ENCODE data around the gene STK32B. TPM values are rescaled to one million over a fixed set of nuclear protein-coding genes. Genes with fewer than 3 reads are reported as not detected.

Gene STK32B
- total RNA-seq, 1 experiment from 2014 or later = 1.1 TPM

GRCh38 chr4:5114950-5115349 is 63.7 kb downstream of the STK32B start:
- Histone ChIP-seq H3K36me3 (ENCODE audit: low read depth, low read length) (no peaks in the 10 kb centered on the region), H3K27me3 (ENCODE audit: low read length) (no peaks in the 10 kb centered on the region), H3K9me3 (ENCODE audit: low read length) (no peaks in the 10 kb centered on the region), H3K9me2 (replicated peaks; ENCODE audit: low read length) (no peaks in the 10 kb centered on the region), H3K4me2 (ENCODE audit: low read length) (no peak overlapping the region), H4K20me1 (ENCODE audit: low read length) (no peaks in the 10 kb centered on the region), H3K79me2 (ENCODE audit: low read length) (no peaks in the 10 kb centered on the region), H3F3A (ENCODE audit: low read length, unreplicated experiment) (no peaks in the 10 kb centered on the region), H2AFZ (ENCODE audit: low read length) (no peak overlapping the region), H3K4me1 (ENCODE audit: insufficient read depth, low read length) (peaks cover 6% of the 10 kb centered on the region; the same call in 1 of the 2 replicates), H3K27ac (ENCODE audit: low read length) (no peak overlapping the region), H3K4me3 (ENCODE audit: low read length) (no peak overlapping the region), H3K9ac (ENCODE audit: low read length) (no peak overlapping the region)
- POLR2A ChIA-PET (ENCODE audit: unreplicated experiment) = no interaction called here
- TF ChIP-seq CTCF (conservative IDR thresholded peaks at IDR 0.05; ENCODE audit: low read depth, low read length) (no peak), EZH2phosphoT487 (IDR thresholded peaks at IDR 0.05; ENCODE audit: borderline replicate concordance, low read length) (no peak), EZH2 (IDR thresholded peaks at IDR 0.05; ENCODE audit: low read length, unreplicated experiment) (no peak)
- CTCF ChIA-PET = no interaction called here
- DNase-seq (no peak), ATAC-seq (no peak)
- intact Hi-C loops (cut with micrococcal nuclease) = no loop called here
- BruUV-seq (replicated peaks) = no TSS peak

- H3K9me2 ChIP-seq (replicated peaks; ENCODE audit: low read length) = no peaks in the 10 kb centered on the region
- no peaks in the 10 kb centered on the region for H3F3A ChIP-seq (ENCODE audit: low read length, unreplicated experiment)
- H3K9ac ChIP-seq (ENCODE audit: low read length) = no peak overlapping the region
- H3K4me2 ChIP-seq (ENCODE audit: low read length) = no peak overlapping the region
- intact Hi-C loops (cut with micrococcal nuclease) = no loop called here
- H3K27ac ChIP-seq (ENCODE audit: low read length) = no peak overlapping the region
- H3K36me3 ChIP-seq (ENCODE audit: low read depth, low read length) = no peaks in the 10 kb centered on the region
- H3K9me3 ChIP-seq (ENCODE audit: low read length) = no peaks in the 10 kb centered on the region
- no peaks in the 10 kb centered on the region for H3K79me2 ChIP-seq (ENCODE audit: low read length)
- BruUV-seq (replicated peaks) = no TSS peak
- no peak for TF ChIP-seq CTCF (conservative IDR thresholded peaks at IDR 0.05; ENCODE audit: low read depth, low read length)
- TF ChIP-seq EZH2 (IDR thresholded peaks at IDR 0.05; ENCODE audit: low read length, unreplicated experiment) = no peak
- TF ChIP-seq EZH2phosphoT487 (IDR thresholded peaks at IDR 0.05; ENCODE audit: borderline replicate concordance, low read length) = no peak
- DNase-seq (peak; percentile 14), ATAC-seq (no peak)
- H3K27me3 ChIP-seq (ENCODE audit: low read length) = no peaks in the 10 kb centered on the region
- H4K20me1 ChIP-seq (ENCODE audit: low read length) = no peaks in the 10 kb centered on the region
- POLR2A ChIA-PET (ENCODE audit: unreplicated experiment) = no interaction called here
- no peak overlapping the region for H2AFZ ChIP-seq (ENCODE audit: low read length)
- H3K4me1 ChIP-seq (ENCODE audit: insufficient read depth, low read length) = peaks cover 6% of the 10 kb centered on the region; the same call in 1 of the 2 replicates
- CTCF ChIA-PET = no interaction called here
- no peak overlapping the region for H3K4me3 ChIP-seq (ENCODE audit: low read length)
Measured at GRCh38 chr4:5118091-5118786, 67.0 kb downstream of the STK32B start.

- H3F3A ChIP-seq (ENCODE audit: low read length, unreplicated experiment) = no peaks in the 10 kb centered on the region
- intact Hi-C loops (cut with micrococcal nuclease) = no loop called here
- ATAC-seq = no peak
- H3K79me2 ChIP-seq (ENCODE audit: low read length) = no peaks in the 10 kb centered on the region
- no peak for DNase-seq
- ChIA-PET POLR2A (ENCODE audit: unreplicated experiment) (no interaction called here), CTCF (no interaction called here)
- H3K36me3 ChIP-seq (ENCODE audit: low read depth, low read length) = no peaks in the 10 kb centered on the region
- H3K9me3 ChIP-seq (ENCODE audit: low read length) = no peaks in the 10 kb centered on the region
- no peak overlapping the region for H3K4me3 ChIP-seq (ENCODE audit: low read length)
- no peak overlapping the region for H2AFZ ChIP-seq (ENCODE audit: low read length)
- no peak overlapping the region for H3K27ac ChIP-seq (ENCODE audit: low read length)
- H3K9ac ChIP-seq (ENCODE audit: low read length) = no peak overlapping the region
- H3K27me3 ChIP-seq (ENCODE audit: low read length) = no peaks in the 10 kb centered on the region
- H3K9me2 ChIP-seq (replicated peaks; ENCODE audit: low read length) = no peaks in the 10 kb centered on the region
- no peak overlapping the region for H3K4me2 ChIP-seq (ENCODE audit: low read length)
- no TSS peak for BruUV-seq (replicated peaks)
- H4K20me1 ChIP-seq (ENCODE audit: low read length) = no peaks in the 10 kb centered on the region
- TF ChIP-seq CTCF (conservative IDR thresholded peaks at IDR 0.05; ENCODE audit: low read depth, low read length) (no peak), EZH2 (IDR thresholded peaks at IDR 0.05; ENCODE audit: low read length, unreplicated experiment) (no peak), EZH2phosphoT487 (IDR thresholded peaks at IDR 0.05; ENCODE audit: borderline replicate concordance, low read length) (no peak)
- peaks cover 6% of the 10 kb centered on the region; the same call in 1 of the 2 replicates for H3K4me1 ChIP-seq (ENCODE audit: insufficient read depth, low read length)
Measured at GRCh38 chr4:5118994-5119835, 67.9 kb downstream of the STK32B start.
